CD14-positive monocyte (primary cell): ENCODE results near the gene WWOX. TPM values are rescaled to one million over a fixed set of nuclear protein-coding genes. Genes with fewer than 3 reads are reported as not detected.

Source experiments
- DNase-seq, 3 donors: peaks; one replicate each; pipeline ENCODE4 v3.0.0-alpha.2; 2011 to 2022
- H2AFZ ChIP-seq: 2 replicates; pipeline ENCODE4 v1.6.0; 2012; ENCODE audit warnings: mild to moderate bottlenecking, low read depth, low read length, inconsistent platforms; ENCODE audit not compliant: insufficient read depth, poor library complexity, severe bottlenecking
- H3K27ac ChIP-seq, 2 donors: 1 replicate in 1 of 2; 2 replicates in 1 of 2; pipeline ENCODE4 v1.5.1; 2012 to 2013; ENCODE audit warnings: low read length in 2 of 2, control low read depth in 1 of 2, inconsistent platforms in 1 of 2, low read depth in 1 of 2, mild to moderate bottlenecking in 1 of 2
- H3K27me3 ChIP-seq, 2 donors: one replicate each; pipeline versions ENCODE4 v1.6.0 to v1.6.1; 2011 to 2013; ENCODE audit warnings: low read length in 2 of 2; ENCODE audit not compliant: control insufficient read depth in 2 of 2, insufficient read depth in 2 of 2
- H3K36me3 ChIP-seq, 2 donors: replicated peaks in 1 of 2; 1 replicate in 1 of 2; 2 replicates in 1 of 2; pipeline versions ENCODE4 v1.5.1 to v1.6.1; 2012 to 2013; ENCODE audit warnings: low read length in 2 of 2, control low read depth in 1 of 2, inconsistent platforms in 1 of 2, mild to moderate bottlenecking in 1 of 2; ENCODE audit not compliant: insufficient read depth in 2 of 2, control insufficient read depth in 1 of 2
- H3K4me1 ChIP-seq, 2 donors: 1 replicate in 1 of 2; 2 replicates in 1 of 2; pipeline versions ENCODE4 v1.5.1 to v1.6.1; 2012 to 2013; ENCODE audit warnings: low read length in 2 of 2, control low read depth in 1 of 2, inconsistent platforms in 1 of 2, mild to moderate bottlenecking in 1 of 2, moderate library complexity in 1 of 2; ENCODE audit not compliant: insufficient read depth in 2 of 2, control insufficient read depth in 1 of 2
- H3K4me2 ChIP-seq: replicated peaks from 2 replicates; pipeline ENCODE3; 2012; ENCODE audit warnings: low read length, moderate library complexity, mild to moderate bottlenecking; ENCODE audit not compliant: poor library complexity, severe bottlenecking; ENCODE audit errors: extremely low read depth
- H3K4me3 ChIP-seq, 3 experiments: fragments of 200-600 bp in 1 of 3; sonication (generic) in 1 of 3; replicated peaks in 1 of 3; 1 replicate in 2 of 3; 2 replicates in 1 of 3; pipeline ENCODE4 v1.5.1; 2011 to 2013; ENCODE audit warnings: low read length in 3 of 3, mild to moderate bottlenecking in 3 of 3, control low read depth in 2 of 3, low read depth in 2 of 3, inconsistent platforms in 1 of 3, moderate library complexity in 1 of 3
- H3K79me2 ChIP-seq: 2 replicates; pipeline ENCODE4 v1.6.0; 2012; ENCODE audit warnings: mild to moderate bottlenecking, control low read depth, inconsistent platforms, low read length, moderate library complexity; ENCODE audit not compliant: insufficient read depth
- H3K9ac ChIP-seq: 2 replicates; pipeline ENCODE4 v1.6.0; 2017; ENCODE audit warnings: low read length, mild to moderate bottlenecking; ENCODE audit not compliant: insufficient read depth, poor library complexity, severe bottlenecking
- H3K9me3 ChIP-seq, 2 donors: replicated peaks in 1 of 2; 1 replicate in 1 of 2; 2 replicates in 1 of 2; pipeline versions ENCODE4 v1.5.1 to v1.6.1; 2012 to 2013; ENCODE audit warnings: low read length in 2 of 2, control low read depth in 1 of 2; ENCODE audit not compliant: control insufficient read depth in 1 of 2, insufficient read depth in 1 of 2
- H4K20me1 ChIP-seq: 2 replicates; pipeline ENCODE4 v1.6.0; 2012; ENCODE audit warnings: mild to moderate bottlenecking, low read length, control low read depth, moderate library complexity; ENCODE audit not compliant: insufficient read depth
- H3K27ac Mint-ChIP-seq, 7 donors: one replicate each; pipeline ENCODE4 v1.8.0; 2020; ENCODE audit warnings: mild to moderate bottlenecking in 7 of 7, mixed read lengths in 7 of 7, moderate library complexity in 6 of 7, inconsistent platforms in 2 of 7
- H3K27me3 Mint-ChIP-seq, 3 donors: one replicate each; pipeline ENCODE4 v1.8.0; 2021 to 2022; ENCODE audit warnings: low read depth in 3 of 3, mild to moderate bottlenecking in 3 of 3, mixed read lengths in 3 of 3, moderate library complexity in 3 of 3, inconsistent platforms in 1 of 3
- H3K36me3 Mint-ChIP-seq, 2 donors: one replicate each; pipeline ENCODE4 v1.8.0; 2020; ENCODE audit warnings: mixed read lengths in 2 of 2, inconsistent platforms in 1 of 2, mild to moderate bottlenecking in 1 of 2
- H3K4me1 Mint-ChIP-seq: one replicate; pipeline ENCODE4 v1.8.0; 2020; ENCODE audit warnings: mild to moderate bottlenecking, mixed read lengths
- H3K4me3 Mint-ChIP-seq, 2 donors: one replicate each; pipeline ENCODE4 v1.8.0; 2020; ENCODE audit warnings: mild to moderate bottlenecking in 2 of 2, mixed read lengths in 2 of 2, moderate library complexity in 1 of 2
- H3K9me3 Mint-ChIP-seq, 7 donors: one replicate each; pipeline ENCODE4 v1.8.0; 2020 to 2022; ENCODE audit warnings: mixed read lengths in 7 of 7, mild to moderate bottlenecking in 6 of 7, moderate library complexity in 6 of 7, inconsistent platforms in 2 of 7
- WGBS: methylation state at CpG from one replicate; pipeline ENCODE4 v1.1.5; 2013; ENCODE audit warnings: missing lambda C conversion rate; ENCODE audit not compliant: insufficient coverage; 5-methylcytosine and 5-hydroxymethylcytosine counted together
- intact Hi-C, 2 donors: fragments of 100-400 bp; cut with micrococcal nuclease; formaldehyde crosslinking; loops; one replicate each; pipeline versions ENCODE4 v1.15.0 to v1.15.1; 2023
- polyA plus RNA-seq, 3 donors: library from polyadenylated mRNA; depleted of rRNA in 1 of 3; unstranded in 2 of 3; stranded (reverse) in 1 of 3; fragments of 300-500 nt in 2 of 3; fragments of >200 nt in 1 of 3; fragmentation: Illumina TruSeq in 2 of 3; gene quantifications; 1 replicate in 2 of 3; 2 replicates in 1 of 3; pipeline ENCODE4 v1.2.3, GENCODE V29; 2012 to 2021
- TF ChIP-seq, protein P1 (sequence below): fragments of 200-600 bp; IDR thresholded peaks from one replicate; pipeline ENCODE4 v1.8.0; 2022; ENCODE audit warnings: antibody characterized with exemption, mild to moderate bottlenecking

Gene WWOX
- polyA plus RNA-seq, 3 donors: 4.0 to 7.0 (median 6.3) TPM

DNA sequence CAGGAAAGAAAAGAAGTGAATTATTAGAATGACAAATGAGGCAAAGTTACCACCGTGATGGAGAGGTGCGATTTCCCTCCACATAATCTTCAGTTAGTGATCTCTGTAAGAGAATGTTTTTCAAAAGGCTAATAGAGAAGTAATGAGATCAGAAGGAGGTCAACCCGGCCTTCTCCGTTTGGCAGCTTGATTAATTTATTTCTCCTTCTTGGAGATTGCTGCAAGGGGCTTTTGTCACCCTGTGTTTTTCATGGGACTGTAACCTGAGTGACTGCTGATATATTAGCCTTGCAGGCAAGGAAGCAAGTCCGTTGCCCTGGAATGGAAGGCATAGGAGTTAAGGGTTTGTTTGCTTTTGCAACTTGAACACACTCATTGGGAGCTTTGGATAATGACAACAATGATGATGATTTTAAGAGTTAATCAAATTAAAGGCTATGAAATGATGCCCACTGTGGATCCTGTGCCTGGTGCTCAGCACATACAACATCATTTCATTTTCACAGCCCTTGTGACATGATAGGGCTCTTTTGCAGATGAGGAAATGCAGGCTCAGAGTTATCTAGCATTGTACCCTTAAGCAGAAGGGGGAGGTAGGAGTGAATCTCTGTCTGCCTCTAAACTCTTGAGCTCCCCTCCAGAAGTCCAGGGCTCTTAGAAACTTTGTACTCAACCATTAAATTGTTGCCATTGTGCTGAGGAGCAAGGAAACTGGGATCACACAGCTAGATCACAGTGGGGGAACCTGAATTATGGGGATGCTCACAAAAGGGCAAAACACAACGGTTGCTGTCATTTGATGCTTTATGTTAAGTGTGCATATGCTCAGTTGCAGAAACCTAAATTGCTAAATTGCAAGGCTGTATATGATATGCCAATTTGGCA lies 226.3 kb downstream of the WWOX start:
- Histone ChIP-seq H3K9ac (no peak overlapping the region), H4K20me1 (no peaks in the 10 kb centered on the region), H3K27ac (no peak overlapping the region), H3K4me2 (no peak overlapping the region), H3K27me3 (no peaks in the 10 kb centered on the region), H3K36me3 (no peaks in the 10 kb centered on the region), H3K9me3 (no peaks in the 10 kb centered on the region), H3K4me1 (no peaks in the 10 kb centered on the region), H3K79me2 (no peaks in the 10 kb centered on the region), H3K4me3 (no peak overlapping the region), H2AFZ (no peak overlapping the region)
- Mint-ChIP-seq H3K27me3 (no peaks in the 10 kb centered on the region), H3K27ac (no peak overlapping the region), H3K9me3 (no peaks in the 10 kb centered on the region), H3K4me3 (no peak overlapping the region), H3K4me1 (no peaks in the 10 kb centered on the region), H3K36me3 (no peaks in the 10 kb centered on the region)
- TF ChIP-seq, protein P1, sequence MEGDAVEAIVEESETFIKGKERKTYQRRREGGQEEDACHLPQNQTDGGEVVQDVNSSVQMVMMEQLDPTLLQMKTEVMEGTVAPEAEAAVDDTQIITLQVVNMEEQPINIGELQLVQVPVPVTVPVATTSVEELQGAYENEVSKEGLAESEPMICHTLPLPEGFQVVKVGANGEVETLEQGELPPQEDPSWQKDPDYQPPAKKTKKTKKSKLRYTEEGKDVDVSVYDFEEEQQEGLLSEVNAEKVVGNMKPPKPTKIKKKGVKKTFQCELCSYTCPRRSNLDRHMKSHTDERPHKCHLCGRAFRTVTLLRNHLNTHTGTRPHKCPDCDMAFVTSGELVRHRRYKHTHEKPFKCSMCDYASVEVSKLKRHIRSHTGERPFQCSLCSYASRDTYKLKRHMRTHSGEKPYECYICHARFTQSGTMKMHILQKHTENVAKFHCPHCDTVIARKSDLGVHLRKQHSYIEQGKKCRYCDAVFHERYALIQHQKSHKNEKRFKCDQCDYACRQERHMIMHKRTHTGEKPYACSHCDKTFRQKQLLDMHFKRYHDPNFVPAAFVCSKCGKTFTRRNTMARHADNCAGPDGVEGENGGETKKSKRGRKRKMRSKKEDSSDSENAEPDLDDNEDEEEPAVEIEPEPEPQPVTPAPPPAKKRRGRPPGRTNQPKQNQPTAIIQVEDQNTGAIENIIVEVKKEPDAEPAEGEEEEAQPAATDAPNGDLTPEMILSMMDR: no peak
- intact Hi-C loops: no loop called here
- WGBS: 44% methylated on average over 2 of the region's 6 CpGs
- no peak for DNase-seq

DNA sequence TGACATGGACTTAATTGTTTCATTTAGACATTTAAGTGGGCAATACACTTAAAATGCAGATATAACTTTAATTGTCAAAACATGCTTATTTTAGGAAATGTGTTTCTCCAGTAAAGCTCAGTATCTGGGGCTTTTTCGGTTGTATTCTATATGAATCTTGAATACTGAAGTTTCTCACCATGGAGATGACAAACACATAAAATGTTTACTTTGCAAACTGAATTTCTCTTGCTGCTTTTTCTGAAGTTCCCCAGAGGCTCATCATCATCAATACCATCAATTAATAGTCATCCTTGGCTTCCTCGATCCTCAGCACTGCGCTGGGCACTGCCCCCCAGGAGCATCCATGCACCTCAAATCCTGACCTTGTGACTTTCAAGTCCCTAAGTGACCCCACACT lies 227.3 kb downstream of the WWOX start:
- no peak overlapping the region for H3K27ac Mint-ChIP-seq
- intact Hi-C loops: no loop called here
- Histone ChIP-seq H3K4me1 (no peaks in the 10 kb centered on the region), H3K79me2 (no peaks in the 10 kb centered on the region), H3K4me3 (no peak overlapping the region), H3K4me2 (no peak overlapping the region), H3K27me3 (no peaks in the 10 kb centered on the region), H3K36me3 (no peaks in the 10 kb centered on the region), H3K27ac (no peak overlapping the region), H2AFZ (no peak overlapping the region), H4K20me1 (no peaks in the 10 kb centered on the region), H3K9me3 (no peaks in the 10 kb centered on the region), H3K9ac (no peak overlapping the region)
- H3K9me3 Mint-ChIP-seq: no peaks in the 10 kb centered on the region
- DNase-seq: no peak
- no peak overlapping the region for H3K4me3 Mint-ChIP-seq
- H3K36me3 Mint-ChIP-seq: no peaks in the 10 kb centered on the region
- TF ChIP-seq, protein P1: no peak
- WGBS: 89% methylated on average over 2 of the region's 3 CpGs
- H3K4me1 Mint-ChIP-seq: no peaks in the 10 kb centered on the region
- H3K27me3 Mint-ChIP-seq: no peaks in the 10 kb centered on the region
